GM21390 (cell line): ENCODE results near the gene HAGH.
A peak's percentile ranks its signal among the peaks of the same experiment; 100 is the strongest.

Source experiments
- ATAC-seq: cut with Tn5 transposase; IDR thresholded peaks from one replicate; pipeline ENCODE4 v1.9.1; 2021; ENCODE audit not compliant: unreplicated experiment

Gene HAGH

GRCh38 chr16:1788095-1788707, 38.4 kb downstream of the HAGH start:
- no peak for ATAC-seq

- no peak for ATAC-seq
Observed at GRCh38 chr16:1787322-1788094, 39.1 kb downstream of the HAGH start.

DNA sequence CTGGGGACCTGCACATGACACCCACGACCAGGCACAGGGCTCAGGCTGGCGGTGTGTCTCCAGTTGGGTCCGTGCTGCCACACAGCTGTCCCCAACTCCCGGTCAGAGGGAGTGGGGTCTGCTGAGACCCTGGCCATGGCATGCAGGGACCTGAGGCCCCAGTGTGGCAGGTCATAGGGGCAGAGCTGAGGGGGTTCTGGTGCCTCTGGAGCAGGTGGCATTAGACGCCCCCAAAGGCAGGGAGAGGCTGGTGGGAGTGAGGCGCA, 39.6 kb downstream of the HAGH start:
- no peak for ATAC-seq

GRCh38 chr16:1786242-1787055, 40.2 kb downstream of the HAGH start:
- no peak for ATAC-seq

GRCh38 chr16:1785846-1786170, 40.8 kb downstream of the HAGH start:
- ATAC-seq, result no peak

DNA sequence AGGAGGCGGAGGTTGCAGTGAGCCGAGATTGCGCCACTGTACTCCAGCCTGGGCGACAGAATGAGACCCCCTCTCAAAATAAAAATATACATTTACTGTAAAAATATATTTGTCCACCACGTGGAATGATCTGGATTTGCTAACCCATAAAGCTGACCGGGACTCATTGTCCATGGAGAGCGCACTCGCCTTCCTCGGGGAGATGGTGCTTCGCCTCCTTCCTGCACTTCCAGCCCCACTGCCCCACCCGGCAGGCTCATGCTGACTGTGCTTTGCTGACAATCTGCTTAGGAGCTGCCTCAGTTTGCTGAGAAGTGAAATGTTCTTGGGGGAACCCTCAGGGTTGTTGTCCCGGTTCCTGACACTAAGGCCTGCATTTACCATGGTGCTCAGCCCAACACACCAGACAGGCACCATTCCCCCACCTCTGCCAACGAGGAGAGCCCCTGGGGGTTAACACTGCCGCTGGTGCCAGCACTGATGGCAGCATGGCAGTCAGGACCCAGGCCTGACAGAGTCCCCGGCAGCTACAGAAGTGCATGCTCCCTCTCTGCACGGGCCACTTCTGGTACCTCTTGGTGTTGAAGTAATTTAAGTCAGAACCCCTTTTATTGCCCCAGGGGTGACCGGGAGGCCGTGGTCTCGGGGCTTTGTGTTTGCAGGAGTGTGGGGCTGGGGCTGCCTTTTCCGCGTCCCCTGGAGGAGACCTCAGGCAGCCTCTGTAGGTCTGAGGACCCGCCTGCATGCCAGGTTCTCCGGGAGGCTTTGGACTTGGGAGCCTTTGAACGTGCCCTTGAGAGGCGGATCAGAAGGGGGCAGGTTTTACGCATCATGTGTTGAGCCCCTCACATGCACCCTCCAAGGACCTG, 41.4 kb downstream of the HAGH start:
- no peak for ATAC-seq

DNA sequence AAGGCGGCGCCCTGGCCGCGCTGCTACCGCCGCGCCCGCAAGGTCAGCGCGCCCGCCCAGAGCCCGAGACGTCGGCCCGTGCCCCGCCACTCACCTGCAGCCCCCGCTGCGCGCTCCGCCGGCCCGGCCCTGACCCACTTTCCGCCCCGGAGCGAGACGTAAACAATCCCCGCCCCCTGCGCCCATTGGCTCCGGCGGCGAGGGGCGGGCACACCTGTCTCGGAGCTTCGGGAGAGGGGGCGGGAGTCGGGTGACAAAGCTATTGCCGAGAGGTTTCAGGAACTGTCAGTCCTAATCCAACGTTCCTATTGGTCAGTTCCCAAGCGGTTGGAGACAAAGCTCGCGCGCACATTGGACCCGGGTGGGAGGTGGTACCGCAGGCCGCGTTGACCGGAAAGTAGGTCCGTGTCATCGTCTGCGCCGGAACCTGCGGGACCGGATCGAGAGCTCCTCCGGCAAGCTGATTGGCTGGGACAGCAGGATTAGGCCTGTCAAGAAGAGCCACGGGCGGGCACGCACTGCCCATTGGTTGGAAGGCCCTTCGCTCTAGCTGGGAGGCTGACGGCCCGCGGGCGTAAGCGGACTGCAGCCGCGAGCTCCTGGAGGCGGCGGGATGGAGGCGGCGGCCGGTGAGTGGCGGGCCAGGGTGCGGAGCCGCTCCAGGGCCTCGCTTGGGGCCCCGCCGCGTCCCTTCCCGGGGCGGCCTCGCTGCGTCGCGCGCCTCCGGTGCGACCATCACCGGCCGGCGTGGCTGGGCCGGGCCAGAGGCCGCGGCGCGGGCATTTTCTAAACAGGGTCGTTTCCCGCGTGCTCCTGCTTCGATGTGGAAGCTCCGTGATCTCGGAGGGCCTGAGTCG, 44.0 kb downstream of the HAGH start, which contains the start of the genes NUBP2 and SPSB3:
Gene NUBP2 (plus strand): TSS at position 553 of the 857 bp plus-strand sequence. CDS start 61 bp downstream, at position 614.
Gene SPSB3 (minus strand): TSS at position 164 of the 857 bp plus-strand sequence. CDS start 1,088 bp downstream, outside the sequence.
- ATAC-seq, result peak; percentile 77

- peak; percentile 9 for ATAC-seq
Observed at GRCh38 chr16:1781758-1782407, 44.7 kb downstream of the HAGH start.

DNA sequence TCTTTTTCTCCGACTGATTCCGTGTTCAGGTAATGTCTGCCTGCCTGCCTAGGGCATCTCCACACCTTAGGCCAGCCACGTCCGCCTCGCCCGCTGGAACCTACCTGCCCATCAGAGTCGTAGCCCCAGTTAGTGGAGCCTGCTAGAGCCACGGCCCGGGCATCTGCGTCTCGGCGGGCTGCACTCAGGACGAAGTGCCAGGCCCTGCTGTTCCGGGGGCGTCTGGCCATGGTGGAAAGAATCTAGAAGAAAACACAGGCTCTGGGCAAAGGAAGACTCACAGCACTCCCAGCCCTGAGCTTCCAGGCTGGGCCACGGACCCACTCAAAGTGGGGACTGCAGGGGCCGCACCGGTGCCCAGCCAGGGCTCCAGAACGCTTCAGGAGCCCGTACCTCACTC, 45.4 kb downstream of the HAGH start:
- no peak for ATAC-seq

GRCh38 chr16:1780677-1781072, 46.0 kb downstream of the HAGH start:
- ATAC-seq, result no peak

GRCh38 chr16:1779741-1780676, 46.6 kb downstream of the HAGH start:
- no peak for ATAC-seq

- ATAC-seq, result no peak
Observed at GRCh38 chr16:1779234-1779701, 47.4 kb downstream of the HAGH start.

DNA sequence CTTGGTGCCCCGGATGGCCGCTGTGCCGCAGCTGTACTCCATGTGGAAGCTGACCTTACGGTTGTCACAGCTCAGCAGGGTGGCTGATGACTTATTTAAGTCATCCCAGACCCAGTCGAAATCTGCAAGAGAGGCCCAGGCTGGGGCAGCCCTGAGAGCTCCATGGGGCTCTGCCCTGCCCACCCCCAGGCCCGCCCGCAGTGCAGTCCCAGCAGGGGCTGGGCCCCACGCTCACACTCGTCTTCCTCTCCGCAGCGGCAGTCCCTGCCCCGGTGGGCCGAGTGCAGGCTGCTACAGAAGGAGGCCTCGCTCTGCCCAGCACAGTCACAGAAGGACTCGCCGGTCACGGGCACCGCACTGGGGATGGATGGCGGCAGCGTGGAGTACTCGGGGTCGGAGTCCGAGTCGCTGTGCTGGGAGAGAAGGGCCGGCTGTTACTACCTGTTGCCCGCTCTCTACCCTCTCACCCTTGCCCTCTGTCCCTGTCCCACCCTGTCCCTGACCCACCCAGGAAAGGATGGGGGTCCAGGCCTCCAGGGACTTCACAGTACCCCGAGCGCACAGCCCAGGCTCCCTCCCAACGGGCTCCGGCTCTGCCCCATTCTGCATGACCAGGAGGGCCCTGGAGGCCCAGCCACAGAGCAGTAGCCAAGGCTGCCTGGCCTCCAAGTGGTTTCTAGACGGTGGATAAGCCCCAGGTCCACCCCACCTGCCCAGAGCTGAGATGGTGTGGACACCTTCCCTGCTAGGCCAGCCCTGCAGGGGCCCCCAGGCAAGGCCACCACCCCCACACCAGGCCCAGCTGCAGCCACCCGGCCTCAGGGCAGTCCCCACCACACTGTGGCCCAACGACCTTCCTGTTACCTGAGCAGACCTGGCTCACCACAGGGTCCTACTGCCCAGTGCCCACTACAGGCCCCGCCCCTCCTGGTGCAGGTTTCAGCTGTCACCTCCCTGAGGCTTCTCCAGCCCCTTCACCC, 48.1 kb downstream of the HAGH start:
- ATAC-seq, result no peak

DNA sequence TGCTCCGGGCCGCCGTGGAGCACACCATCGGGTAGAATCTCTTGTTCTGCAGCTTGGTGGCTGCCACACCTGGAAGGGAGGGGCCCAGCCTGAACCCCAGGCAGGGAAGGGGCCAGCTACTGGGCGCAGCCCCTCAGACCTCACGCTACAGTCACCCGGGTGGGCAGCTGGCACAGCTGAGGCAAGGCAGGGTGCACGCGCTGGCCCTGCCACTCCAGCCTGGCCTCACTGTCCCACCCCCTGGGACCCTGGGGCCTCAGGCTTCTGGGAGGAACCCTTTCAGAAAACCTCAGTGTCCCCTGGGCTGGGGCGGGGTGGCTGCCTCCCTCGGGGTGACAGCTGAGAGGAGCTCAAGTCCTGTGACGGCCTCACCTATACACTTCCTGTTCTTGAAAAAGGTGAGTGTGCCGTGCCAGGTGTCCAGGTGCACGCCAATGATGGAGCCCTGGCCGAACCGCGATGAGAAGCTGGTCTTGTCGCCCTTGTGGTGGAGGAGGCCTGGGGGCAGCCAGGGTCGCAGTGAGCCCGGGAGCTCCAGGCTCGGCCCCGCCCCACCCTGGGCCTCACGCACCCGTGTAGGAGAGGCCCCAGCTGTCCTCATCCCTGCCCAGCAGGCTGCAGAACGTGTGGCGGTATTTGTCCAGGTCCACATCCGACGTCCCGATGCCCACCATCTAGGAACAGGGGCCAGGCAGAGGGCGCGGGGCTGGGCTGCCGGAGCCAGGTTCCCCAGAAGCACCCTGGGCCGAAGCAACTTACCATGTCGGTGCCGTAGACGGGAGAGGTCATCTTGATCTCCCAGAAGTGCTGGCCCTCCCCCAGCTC, 49.0 kb downstream of the HAGH start:
- ATAC-seq, result no peak

DNA sequence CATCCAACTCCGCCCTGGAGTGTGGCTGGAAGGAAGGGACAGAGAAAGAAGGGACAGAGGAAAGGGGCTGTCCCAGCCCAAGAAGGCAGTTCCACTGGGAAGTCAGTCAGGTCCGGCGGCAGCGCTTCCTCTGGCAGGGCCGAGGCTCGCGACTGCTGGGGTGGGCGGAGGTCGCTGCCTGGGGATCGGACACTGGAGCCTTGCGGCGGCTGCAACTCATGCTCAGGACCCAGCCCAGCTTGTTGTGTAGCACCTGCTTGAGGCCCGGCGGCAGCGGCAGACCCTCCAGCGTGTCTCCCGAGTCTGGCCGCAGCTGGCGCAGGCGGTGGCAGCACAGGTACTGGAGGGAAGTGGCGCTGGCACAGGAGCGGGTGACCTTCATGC, 49.6 kb downstream of the HAGH start:
- ATAC-seq, result no peak

DNA sequence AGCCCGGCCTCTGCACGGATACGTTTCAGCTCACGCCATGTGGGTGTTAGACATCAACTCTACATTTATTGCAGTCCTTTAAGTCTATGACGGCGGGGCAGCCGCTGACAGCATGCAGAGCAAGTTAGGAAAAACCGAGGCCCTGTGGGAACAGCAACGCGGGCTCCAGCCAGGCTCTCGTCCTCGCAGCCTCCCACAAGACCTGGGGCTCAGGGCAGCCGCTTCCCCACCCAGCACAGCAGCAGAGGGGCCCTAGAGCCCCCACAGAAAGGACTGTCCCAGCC, 50.0 kb downstream of the HAGH start:
- no peak for ATAC-seq
